Activated B cell treated with CpG ODN at 0.5 μM for 24 hours (primary cell): Measurements from ENCODE around the gene EGFR. TPM values are rescaled to one million over a fixed set of nuclear protein-coding genes. Genes with fewer than 3 reads are reported as not detected.

Source experiments
- ATAC-seq: fragments of 200-7000 bp; cut with Tn5 transposase; one replicate; pipeline ENCODE4 v1.10.0; 2021; ENCODE audit warnings: low read depth, mild to moderate bottlenecking, moderate library complexity
- CTCF ChIA-PET: fragments of 350-600 bp; sonication (Branson Sonifier 250); formaldehyde crosslinking; loops from one replicate; lab custom pipeline; 2021; ENCODE audit warnings: antibody characterized with exemption; lab: Charles Lee
- POLR2A ChIA-PET: fragments of 350-600 bp; sonication (Branson Sonifier 250); formaldehyde crosslinking; loops from one replicate; lab custom pipeline; 2021; ENCODE audit warnings: antibody characterized with exemption; lab: Charles Lee
- DNase-seq: peaks from one replicate; pipeline ENCODE4 v3.0.0; 2022
- H3K27ac Mint-ChIP-seq: one replicate; pipeline ENCODE4 v1.8.0; 2020; ENCODE audit warnings: mixed read lengths
- H3K27me3 Mint-ChIP-seq: one replicate; pipeline ENCODE4 v1.8.0; 2021; ENCODE audit warnings: mixed read lengths
- H3K36me3 Mint-ChIP-seq: one replicate; pipeline ENCODE4 v1.8.0; 2021; ENCODE audit warnings: low read depth, mixed read lengths
- H3K4me1 Mint-ChIP-seq: one replicate; pipeline ENCODE4 v1.8.0; 2021; ENCODE audit warnings: mixed read lengths
- H3K4me3 Mint-ChIP-seq: one replicate; pipeline ENCODE4 v1.8.0; 2020; ENCODE audit warnings: mild to moderate bottlenecking, mixed read lengths
- H3K9me3 Mint-ChIP-seq: one replicate; pipeline ENCODE4 v1.8.0; 2020; ENCODE audit warnings: mixed read lengths
- intact Hi-C: fragments of 100-400 bp; cut with micrococcal nuclease; formaldehyde crosslinking; loops from one replicate; pipeline ENCODE4 v1.15.1; 2024
- total RNA-seq: library from RNA; stranded (reverse); gene quantifications from 2 replicates; pipeline ENCODE4 v1.2.3, GENCODE V29; 2022
- TF ChIP-seq, protein P1 (sequence below): fragments of 200-600 bp; IDR thresholded peaks from one replicate; pipeline ENCODE4 v1.8.0; 2022; ENCODE audit warnings: antibody characterized with exemption, mild to moderate bottlenecking

Gene EGFR
- total RNA-seq, 1 donor from 2014 or later = not detected

DNA sequence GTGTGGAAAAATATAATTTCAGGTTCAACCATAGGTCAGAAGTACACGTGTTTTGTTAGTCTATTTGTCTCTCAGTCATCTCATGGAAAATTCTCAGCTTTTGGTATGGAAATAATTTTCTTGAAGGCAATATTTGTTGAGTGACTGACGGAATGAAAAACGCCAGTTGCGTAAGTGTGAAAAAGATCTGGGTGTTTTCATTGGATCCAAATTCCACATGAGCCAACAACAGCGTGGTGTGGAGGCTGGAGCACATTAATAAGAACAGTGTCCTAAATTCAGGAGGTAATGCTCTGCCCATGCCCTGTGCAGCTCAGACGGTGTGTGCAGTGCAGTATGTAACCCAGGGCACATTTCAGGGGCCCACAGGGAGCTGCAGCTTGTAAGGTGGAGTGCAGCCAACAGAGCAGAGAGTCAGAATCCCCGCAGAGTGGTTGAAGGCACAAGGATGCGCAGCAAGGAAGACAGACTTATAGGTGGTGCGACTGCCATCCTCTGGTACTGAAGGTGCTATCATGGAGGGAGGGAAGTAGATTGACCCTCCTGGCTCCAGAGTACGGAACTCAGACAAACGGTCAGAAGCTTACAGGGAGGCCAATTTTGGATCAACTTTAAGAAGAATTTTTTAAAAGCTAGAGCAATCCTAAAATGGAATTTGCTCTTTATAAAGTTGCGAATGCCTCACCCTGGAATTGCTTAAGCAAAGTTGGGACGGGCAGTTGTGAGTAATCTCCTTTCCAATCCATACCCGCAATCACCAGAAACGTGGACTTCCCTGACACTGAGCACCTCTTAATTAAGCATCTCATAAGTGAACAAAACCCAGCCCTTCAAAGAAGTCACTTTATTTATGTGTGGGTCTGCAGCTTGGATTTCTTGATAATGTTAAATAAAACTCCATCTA, 38.0 kb downstream of the EGFR start:
- intact Hi-C loops = no loop called here
- POLR2A ChIA-PET = no interaction called here
- CTCF ChIA-PET = interaction anchor here (1.0 kb wide), 1 partner anchor 199 kb away, joined by 3 read pairs; no protein-coding TSS in a partner anchor
- no peak for DNase-seq
- Mint-ChIP-seq H3K27ac (no peak overlapping the region), H3K4me3 (no peak overlapping the region), H3K36me3 (no peaks in the 10 kb centered on the region), H3K27me3 (peaks cover 5% of the 10 kb centered on the region), H3K9me3 (peaks cover 4% of the 10 kb centered on the region), H3K4me1 (no peaks in the 10 kb centered on the region)
- no peak for ATAC-seq
- TF ChIP-seq, protein P1, sequence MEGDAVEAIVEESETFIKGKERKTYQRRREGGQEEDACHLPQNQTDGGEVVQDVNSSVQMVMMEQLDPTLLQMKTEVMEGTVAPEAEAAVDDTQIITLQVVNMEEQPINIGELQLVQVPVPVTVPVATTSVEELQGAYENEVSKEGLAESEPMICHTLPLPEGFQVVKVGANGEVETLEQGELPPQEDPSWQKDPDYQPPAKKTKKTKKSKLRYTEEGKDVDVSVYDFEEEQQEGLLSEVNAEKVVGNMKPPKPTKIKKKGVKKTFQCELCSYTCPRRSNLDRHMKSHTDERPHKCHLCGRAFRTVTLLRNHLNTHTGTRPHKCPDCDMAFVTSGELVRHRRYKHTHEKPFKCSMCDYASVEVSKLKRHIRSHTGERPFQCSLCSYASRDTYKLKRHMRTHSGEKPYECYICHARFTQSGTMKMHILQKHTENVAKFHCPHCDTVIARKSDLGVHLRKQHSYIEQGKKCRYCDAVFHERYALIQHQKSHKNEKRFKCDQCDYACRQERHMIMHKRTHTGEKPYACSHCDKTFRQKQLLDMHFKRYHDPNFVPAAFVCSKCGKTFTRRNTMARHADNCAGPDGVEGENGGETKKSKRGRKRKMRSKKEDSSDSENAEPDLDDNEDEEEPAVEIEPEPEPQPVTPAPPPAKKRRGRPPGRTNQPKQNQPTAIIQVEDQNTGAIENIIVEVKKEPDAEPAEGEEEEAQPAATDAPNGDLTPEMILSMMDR = no peak

DNA sequence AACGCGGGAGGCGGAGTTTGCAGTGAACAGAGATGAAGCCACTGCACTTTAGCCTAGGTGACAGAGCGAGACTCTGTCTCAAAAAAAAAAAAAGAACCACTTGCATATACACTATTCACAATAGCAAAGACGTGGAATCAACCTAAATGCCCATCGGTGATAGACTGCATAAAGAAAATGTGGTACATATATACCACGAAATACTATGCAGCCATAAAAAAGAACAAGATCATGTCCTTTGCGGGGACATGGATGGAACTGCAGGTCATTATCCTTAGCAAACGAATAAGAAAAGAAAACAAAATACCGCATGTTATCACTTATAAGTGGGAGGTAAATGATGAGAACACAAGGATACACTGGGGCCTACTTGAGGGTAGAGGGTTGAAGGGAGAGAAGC, 39.5 kb downstream of the EGFR start:
- DNase-seq = no peak
- TF ChIP-seq, protein P1 = no peak
- ChIA-PET CTCF (no interaction called here), POLR2A (no interaction called here)
- H3K36me3 Mint-ChIP-seq = no peaks in the 10 kb centered on the region
- peaks cover 4% of the 10 kb centered on the region for H3K9me3 Mint-ChIP-seq
- no peak overlapping the region for H3K4me3 Mint-ChIP-seq
- no peak overlapping the region for H3K27ac Mint-ChIP-seq
- no peak for ATAC-seq
- intact Hi-C loops = no loop called here
- peaks cover 8% of the 10 kb centered on the region for H3K27me3 Mint-ChIP-seq
- H3K4me1 Mint-ChIP-seq = no peaks in the 10 kb centered on the region

DNA sequence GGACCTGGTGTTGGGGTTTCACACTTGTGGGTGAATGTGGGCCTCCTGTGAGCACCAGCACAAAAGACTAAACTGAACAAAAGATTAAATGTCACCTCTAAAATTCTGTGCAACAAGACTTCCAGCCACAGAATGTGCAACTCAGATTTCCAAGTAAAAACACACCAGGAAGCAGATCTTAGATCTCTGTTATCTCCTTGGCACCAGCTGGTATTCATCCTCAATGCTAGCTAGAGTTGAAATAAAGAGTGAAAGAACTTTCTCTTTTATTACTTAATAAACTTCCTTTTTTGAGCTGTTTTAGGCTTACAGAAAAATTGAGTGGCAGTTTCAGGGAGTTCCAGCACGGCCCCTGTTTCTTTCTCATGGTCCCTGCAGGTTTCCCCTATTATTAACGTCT, 40.2 kb downstream of the EGFR start:
- no peaks in the 10 kb centered on the region for H3K4me1 Mint-ChIP-seq
- TF ChIP-seq, protein P1 = no peak
- no peak for ATAC-seq
- H3K9me3 Mint-ChIP-seq = peaks cover 4% of the 10 kb centered on the region
- no peak overlapping the region for H3K27ac Mint-ChIP-seq
- peaks cover 7% of the 10 kb centered on the region for H3K27me3 Mint-ChIP-seq
- no peak for DNase-seq
- no peaks in the 10 kb centered on the region for H3K36me3 Mint-ChIP-seq
- ChIA-PET POLR2A (no interaction called here), CTCF (no interaction called here)
- intact Hi-C loops = no loop called here
- no peak overlapping the region for H3K4me3 Mint-ChIP-seq

DNA sequence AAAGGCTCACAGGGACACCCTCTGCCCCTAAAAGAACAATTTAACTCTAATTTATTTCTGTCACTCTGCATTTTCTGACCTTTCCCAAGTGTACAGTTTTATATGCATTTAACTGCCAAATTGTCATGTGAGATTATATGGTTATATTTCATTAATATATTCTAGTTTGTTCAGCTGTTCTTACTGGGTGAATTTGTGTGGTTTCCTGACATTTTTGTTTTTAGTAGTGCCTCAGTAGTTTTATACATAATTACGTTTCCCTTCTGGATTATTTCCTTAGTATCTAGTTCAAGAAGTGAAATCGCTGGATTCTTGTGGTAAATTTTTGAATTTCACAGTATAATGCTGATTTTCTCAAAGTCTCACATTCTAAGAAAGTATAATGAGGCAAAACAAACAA, 41.3 kb downstream of the EGFR start:
- no peak overlapping the region for H3K27ac Mint-ChIP-seq
- ChIA-PET POLR2A (no interaction called here), CTCF (no interaction called here)
- intact Hi-C loops = no loop called here
- TF ChIP-seq, protein P1 = no peak
- ATAC-seq = no peak
- peaks cover 4% of the 10 kb centered on the region for H3K9me3 Mint-ChIP-seq
- H3K4me1 Mint-ChIP-seq = no peaks in the 10 kb centered on the region
- peaks cover 9% of the 10 kb centered on the region for H3K27me3 Mint-ChIP-seq
- no peak for DNase-seq
- no peak overlapping the region for H3K4me3 Mint-ChIP-seq
- no peaks in the 10 kb centered on the region for H3K36me3 Mint-ChIP-seq

DNA sequence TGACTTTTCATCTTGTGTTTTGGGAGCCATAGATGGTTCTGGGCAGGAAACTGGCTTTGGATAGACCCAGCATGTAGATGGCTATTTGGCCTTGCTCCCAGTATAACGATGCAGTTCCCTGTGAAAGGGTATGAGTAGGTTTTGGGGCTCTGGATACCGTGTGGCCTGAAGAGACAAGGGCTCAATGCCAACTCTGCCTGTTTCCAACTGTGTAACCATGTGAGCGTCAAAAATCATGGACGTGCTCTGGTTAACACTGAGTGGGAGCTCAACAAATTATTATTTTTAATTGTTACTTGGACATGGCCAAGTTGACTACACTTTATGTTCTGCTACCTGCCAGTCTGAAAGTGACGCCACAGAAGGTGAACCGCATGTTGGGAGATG, 41.8 kb downstream of the EGFR start:
- ATAC-seq (no peak), DNase-seq (no peak)
- CTCF ChIA-PET = no interaction called here
- intact Hi-C loops = no loop called here
- TF ChIP-seq, protein P1 = no peak
- H3K36me3 Mint-ChIP-seq = no peaks in the 10 kb centered on the region
- H3K9me3 Mint-ChIP-seq = peaks cover 4% of the 10 kb centered on the region
- peaks cover 9% of the 10 kb centered on the region for H3K27me3 Mint-ChIP-seq
- H3K4me1 Mint-ChIP-seq = no peaks in the 10 kb centered on the region
- no peak overlapping the region for H3K4me3 Mint-ChIP-seq
- H3K27ac Mint-ChIP-seq = no peak overlapping the region
- POLR2A ChIA-PET = no interaction called here
